HEK293 (cell line): ENCODE data around the gene DACT2.

Source experiments
- CTCF ChIP-seq: fragments of 450-650 bp; formaldehyde crosslinking; IDR thresholded peaks from 2 replicates; pipeline ENCODE4 v1.5.1; 2016; ENCODE audit warnings: missing biosample characterization, missing genetic modification characterization
- GLI4 ChIP-seq: fragments of 450-650 bp; formaldehyde crosslinking; IDR thresholded peaks from 2 replicates; pipeline ENCODE4 v1.5.1; 2016; ENCODE audit warnings: missing biosample characterization, missing genetic modification characterization
- ZBTB26 ChIP-seq: fragments of 450-650 bp; formaldehyde crosslinking; optimal IDR thresholded peaks from 2 replicates; pipeline ENCODE3; 2016; ENCODE audit warnings: missing biosample characterization, mild to moderate bottlenecking, missing genetic modification characterization
- ZBTB7A ChIP-seq: fragments of 450-650 bp; formaldehyde crosslinking; IDR thresholded peaks from 2 replicates; pipeline ENCODE4 v1.5.1; 2016; ENCODE audit warnings: low read depth, missing biosample characterization, missing genetic modification characterization
- ZNF18 ChIP-seq: fragments of 450-650 bp; formaldehyde crosslinking; IDR thresholded peaks from 2 replicates; pipeline ENCODE4 v1.5.1; 2016; ENCODE audit warnings: missing biosample characterization, missing genetic modification characterization
- ZNF239 ChIP-seq: fragments of 450-650 bp; formaldehyde crosslinking; IDR thresholded peaks from 2 replicates; pipeline ENCODE4 v1.5.1; 2016; ENCODE audit warnings: missing biosample characterization, missing genetic modification characterization
- ZNF26 ChIP-seq: fragments of 450-650 bp; formaldehyde crosslinking; IDR thresholded peaks from 2 replicates; pipeline ENCODE4 v1.5.1; 2016; ENCODE audit warnings: missing biosample characterization, missing genetic modification characterization
- ZNF350 ChIP-seq: fragments of 450-650 bp; formaldehyde crosslinking; IDR thresholded peaks from 2 replicates; pipeline ENCODE4 v1.5.0; 2017; ENCODE audit warnings: missing biosample characterization, mild to moderate bottlenecking, missing genetic modification characterization
- ZNF362 ChIP-seq: fragments of 450-650 bp; formaldehyde crosslinking; IDR thresholded peaks from 2 replicates; pipeline ENCODE4 v1.5.1; 2016; ENCODE audit warnings: missing biosample characterization, missing genetic modification characterization
- ZNF792 ChIP-seq: fragments of 450-650 bp; formaldehyde crosslinking; IDR thresholded peaks from 2 replicates; pipeline ENCODE4 v1.5.1; 2016; ENCODE audit warnings: missing biosample characterization, missing genetic modification characterization
- ZNF830 ChIP-seq: fragments of 450-650 bp; IDR thresholded peaks from 2 replicates; pipeline ENCODE4 v1.5.0; 2018; ENCODE audit warnings: missing biosample characterization, missing genetic modification characterization, low read depth, mild to moderate bottlenecking, moderate library complexity
- ZNF843 ChIP-seq: fragments of 450-650 bp; formaldehyde crosslinking; IDR thresholded peaks from 2 replicates; pipeline ENCODE4 v1.5.1; 2016; ENCODE audit warnings: missing biosample characterization, missing genetic modification characterization

- TF ChIP-seq ZNF843 (no peak), GLI4 (tag by site-specific recombination) (no peak), ZNF830 (no peak), ZNF792 (tag by site-specific recombination) (no peak), ZNF26 (tag by site-specific recombination) (no peak), ZBTB7A (tag by site-specific recombination) (no peak), ZNF362 (tag by site-specific recombination) (no peak), CTCF (tag by site-specific recombination) (no peak), ZNF18 (tag by site-specific recombination) (no peak), ZBTB26 (no peak), ZNF239 (tag by site-specific recombination) (no peak), ZNF350 (no peak)
Observed at GRCh38 chr6:168285456-168285855, 34.1 kb downstream of the DACT2 start.
